Measurements from ENCODE around the gene PSME1.
"Not testable (repeated sequence)": the region's sequence is repeated elsewhere in the genome, so short reads cannot be mapped to it uniquely, and the experiment has no call there.

PSME1 gene

DNA sequence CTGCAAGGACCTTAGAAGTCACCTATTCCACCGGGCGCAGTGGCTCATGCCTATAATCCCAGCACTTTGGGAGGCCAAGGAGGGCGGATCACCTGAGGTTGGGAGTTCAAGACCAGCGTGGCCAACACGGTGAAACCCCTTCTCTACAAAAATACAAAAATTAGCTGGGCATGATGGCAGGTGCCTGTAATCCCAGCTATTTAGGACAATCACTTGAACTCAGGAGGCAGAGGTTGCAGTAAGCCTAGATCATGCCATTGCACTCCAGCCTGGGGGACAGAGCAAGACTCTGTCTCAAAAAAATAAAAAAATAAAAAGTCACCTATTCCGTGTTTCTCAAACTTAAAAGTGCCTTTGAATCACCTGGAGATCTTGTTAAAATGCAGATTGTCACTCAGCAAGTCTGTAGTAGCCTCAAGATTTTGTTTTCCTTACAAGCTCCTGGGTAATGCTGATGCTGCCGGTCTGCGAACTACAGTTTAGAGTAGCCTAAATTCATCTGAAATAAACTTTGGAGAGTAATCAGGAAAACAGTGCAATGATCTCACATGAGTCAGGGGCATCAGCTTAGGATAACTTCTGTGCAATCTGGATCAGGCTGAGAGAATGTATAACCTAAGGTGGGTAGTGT is 30.3 kb upstream of the PSME1 start:
- DNase-seq (ENCODE audit: low read depth), result not testable (repeated sequence)

- no peak for DNase-seq (ENCODE audit: low read depth)
Measured at GRCh38 chr14:24106672-24107271, 29.2 kb upstream of the PSME1 start.

DNA sequence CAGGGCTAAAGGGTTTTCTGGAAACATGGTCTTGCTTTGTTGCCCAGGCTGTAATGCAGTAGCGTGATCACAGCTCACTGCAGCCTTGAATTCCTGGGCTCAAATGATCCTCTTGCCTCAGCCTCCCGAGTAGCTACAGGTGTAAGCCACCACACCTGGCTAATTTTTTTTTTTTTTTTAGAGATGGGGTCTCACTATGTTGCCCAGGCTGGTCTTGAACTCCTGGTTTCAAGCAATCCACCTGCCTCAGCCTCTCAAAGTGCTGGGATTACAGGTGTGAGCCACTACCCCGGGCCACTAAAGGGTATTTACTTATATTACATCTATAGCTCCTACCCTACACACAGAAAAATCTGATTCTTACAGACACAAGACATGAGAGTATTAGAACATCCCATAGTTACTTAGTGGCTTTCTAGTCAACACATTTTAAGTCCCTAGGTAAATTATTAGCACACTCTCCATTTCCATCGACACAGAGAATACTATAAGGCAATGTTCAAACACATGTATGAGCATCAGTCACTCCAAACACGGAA is 27.6 kb upstream of the PSME1 start:
- no peak for DNase-seq (ENCODE audit: low read depth)

- DNase-seq (ENCODE audit: low read depth), result no peak
Measured at GRCh38 chr14:24110060-24110459, 25.9 kb upstream of the PSME1 start.

DNA sequence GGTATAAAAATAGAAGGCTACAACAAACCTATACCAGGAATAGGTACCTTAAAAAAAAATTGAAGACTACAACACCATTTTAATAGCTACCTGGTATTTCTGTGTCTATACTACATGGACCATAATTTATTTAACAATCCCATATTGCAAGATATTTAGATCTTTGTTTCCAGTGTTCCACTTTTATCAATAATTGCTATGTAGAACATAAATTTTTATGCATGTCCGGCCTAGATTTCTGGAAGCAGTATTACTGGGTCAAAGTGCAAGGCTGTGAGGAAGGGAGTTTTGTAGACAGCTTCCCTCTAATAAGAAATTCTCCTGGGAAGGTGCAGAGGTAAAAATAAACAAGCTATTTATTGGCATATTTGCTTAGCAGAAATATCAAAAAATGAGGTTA is 25.5 kb upstream of the PSME1 start:
- no peak for DNase-seq (ENCODE audit: low read depth)

DNA sequence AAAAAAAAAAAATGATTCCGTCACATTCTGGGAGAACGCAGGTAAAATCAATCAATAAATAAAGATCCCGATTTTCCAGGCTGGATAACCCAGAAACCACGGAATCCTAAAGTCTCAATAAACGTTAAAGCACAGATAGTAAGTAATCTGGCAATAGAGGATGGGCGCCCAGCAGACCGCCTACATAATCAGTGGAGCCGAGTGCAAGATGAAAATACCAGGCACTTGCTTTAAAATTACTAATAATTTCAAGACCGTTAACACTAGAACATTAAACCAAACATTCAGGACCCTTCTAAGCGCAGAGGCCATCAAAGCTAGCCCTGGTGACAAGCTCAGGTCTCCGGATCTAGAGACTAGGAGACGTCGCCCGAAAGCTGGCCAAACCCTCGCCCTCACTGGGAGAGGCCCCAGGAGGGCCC is 22.6 kb upstream of the PSME1 start:
- DNase-seq (ENCODE audit: low read depth), result no peak

DNA sequence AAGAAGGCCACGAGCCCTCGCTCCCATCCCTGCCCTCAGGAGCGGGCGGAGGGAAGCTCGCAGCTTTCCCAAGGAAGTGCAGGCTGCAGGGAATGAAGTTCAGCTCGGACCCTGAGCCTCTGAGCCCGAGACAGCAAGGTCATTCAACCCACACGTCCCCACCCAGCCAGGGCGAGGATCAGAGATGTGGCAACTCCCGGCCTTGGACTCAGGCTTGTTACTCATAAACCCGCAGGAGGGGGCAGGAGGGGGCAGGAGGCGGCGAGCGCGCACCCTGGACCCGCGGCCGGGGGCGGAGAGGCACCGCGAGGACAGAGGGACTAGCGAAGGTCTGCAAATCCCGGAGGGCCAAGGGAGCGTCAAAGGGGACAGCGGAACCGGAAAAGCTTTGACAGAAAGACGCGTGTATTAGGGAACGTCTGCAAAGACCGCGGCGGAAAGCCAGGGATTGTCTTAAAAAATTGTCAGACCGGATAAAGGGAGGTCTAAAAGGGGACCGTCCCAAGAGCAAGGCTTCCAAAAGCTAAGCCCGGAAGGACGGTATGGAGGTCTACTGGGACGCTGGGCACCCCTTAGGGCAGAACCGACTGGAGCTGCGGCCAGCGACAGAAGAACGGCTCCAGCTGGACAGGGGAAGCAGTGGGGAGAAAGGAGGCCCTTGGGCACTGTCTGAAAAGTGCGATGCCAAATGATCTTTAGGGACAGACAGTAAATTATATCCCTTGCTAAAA is 22.0 kb upstream of the PSME1 start:
- peak; percentile 74 for DNase-seq (ENCODE audit: low read depth)

GRCh38 chr14:24114532-24115421 is 21.2 kb upstream of the PSME1 start, which contains the start of the genes DCAF11 and NRL:
TSS of gene DCAF11 (plus strand) at chr14:24114777. CDS start at chr14:24115595, 818 bp downstream.
TSS of gene NRL (minus strand) at chr14:24114949. CDS start at chr14:24082848, 32,101 bp downstream.
- DNase-seq (ENCODE audit: low read depth), result peak; percentile 98

GRCh38 chr14:24115422-24116127 is 20.4 kb upstream of the PSME1 start:
- DNase-seq (ENCODE audit: low read depth), result no peak

DNA sequence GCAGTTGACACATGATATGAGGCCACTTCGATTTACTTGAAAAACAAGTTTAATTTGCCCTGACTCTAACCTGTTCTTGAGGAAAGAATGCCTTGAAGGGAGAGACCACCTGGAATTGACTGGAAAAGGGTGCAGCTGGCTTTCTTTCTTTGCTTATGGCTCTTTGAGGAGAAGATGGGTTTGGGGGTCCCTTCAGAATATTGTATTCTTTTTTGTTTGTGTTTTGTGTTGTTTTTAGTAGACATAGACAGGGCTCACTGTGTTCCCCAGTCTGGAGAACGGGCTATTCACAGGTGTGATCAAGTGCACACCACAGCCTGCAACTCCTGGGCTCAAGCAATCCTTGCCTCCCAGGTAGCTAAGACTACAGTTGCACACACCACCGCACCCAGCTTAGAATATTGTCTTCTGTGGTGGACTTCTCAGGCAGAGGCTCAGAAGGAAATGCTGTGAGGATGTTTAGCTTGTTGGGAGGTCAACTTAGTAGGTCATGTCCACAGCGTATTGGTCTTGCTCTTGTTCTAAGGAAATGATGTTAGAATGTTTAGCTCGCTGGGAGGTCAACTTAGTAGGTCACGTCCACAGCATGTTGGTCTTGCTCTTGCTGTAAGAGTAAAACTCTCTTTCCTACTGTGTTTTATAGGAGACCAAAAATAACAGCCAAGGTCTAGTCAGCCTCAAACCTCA is 19.7 kb upstream of the PSME1 start:
- DNase-seq (ENCODE audit: low read depth), result no peak

DNA sequence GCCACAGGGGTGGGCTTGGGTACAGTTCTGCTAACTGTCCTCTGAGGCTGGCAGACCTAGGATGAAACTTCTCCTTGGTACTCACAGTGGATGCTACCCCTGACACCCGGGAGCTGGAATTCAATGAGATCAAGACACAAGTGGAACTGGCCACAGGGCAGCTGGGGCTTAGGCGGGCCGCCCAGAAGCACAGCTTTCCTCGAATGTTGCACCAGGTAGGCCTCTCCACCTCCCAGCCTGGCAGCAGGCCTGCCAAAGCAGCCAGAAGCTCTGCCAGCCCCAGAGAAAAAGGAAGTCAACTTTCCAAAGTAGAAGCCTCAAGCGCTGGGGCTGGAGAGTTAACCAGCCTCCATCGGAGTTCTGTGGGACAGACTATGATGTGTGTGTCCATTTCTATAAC is 18.8 kb upstream of the PSME1 start:
- DNase-seq (ENCODE audit: low read depth), result no peak

DNA sequence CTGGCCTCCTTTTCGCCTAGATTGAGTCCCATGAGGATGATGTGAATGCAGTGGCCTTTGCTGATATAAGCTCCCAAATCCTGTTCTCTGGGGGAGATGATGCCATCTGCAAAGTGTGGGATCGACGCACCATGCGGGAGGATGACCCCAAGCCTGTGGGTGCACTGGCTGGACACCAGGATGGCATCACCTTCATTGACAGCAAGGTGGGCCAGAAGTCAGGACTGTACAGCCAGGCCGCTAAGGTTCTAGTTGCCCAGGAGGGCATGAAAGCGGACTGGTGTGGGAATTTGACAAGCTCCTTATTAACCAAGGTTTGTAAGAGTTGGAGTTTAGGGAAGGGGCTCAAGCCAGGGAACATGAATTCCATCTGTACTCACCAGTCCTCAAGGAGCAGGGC is 16.3 kb upstream of the PSME1 start:
- no peak for DNase-seq (ENCODE audit: low read depth)

DNA sequence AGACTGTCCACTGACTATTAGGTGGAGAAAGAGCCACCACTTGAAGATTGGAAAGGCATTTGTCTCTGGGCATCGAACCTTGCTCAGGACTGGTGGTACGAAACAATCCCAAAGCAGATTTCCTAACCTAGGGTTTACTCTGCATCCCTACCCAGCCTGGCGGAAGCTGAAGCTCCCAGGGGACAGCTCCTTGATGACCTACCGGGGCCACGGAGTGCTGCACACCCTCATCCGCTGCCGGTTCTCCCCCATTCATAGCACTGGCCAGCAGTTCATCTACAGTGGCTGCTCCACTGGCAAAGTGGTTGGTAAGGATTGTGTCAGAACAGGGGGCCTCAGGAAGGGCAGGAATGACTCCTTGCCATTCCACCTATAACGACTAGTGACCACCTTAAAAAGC is 14.8 kb upstream of the PSME1 start:
- DNase-seq (ENCODE audit: low read depth), result no peak

GRCh38 chr14:24122416-24122815 is 13.6 kb upstream of the PSME1 start:
- no peak for DNase-seq (ENCODE audit: low read depth)

- DNase-seq (ENCODE audit: low read depth), result no peak
Measured at GRCh38 chr14:24122898-24123297, 13.1 kb upstream of the PSME1 start.

DNA sequence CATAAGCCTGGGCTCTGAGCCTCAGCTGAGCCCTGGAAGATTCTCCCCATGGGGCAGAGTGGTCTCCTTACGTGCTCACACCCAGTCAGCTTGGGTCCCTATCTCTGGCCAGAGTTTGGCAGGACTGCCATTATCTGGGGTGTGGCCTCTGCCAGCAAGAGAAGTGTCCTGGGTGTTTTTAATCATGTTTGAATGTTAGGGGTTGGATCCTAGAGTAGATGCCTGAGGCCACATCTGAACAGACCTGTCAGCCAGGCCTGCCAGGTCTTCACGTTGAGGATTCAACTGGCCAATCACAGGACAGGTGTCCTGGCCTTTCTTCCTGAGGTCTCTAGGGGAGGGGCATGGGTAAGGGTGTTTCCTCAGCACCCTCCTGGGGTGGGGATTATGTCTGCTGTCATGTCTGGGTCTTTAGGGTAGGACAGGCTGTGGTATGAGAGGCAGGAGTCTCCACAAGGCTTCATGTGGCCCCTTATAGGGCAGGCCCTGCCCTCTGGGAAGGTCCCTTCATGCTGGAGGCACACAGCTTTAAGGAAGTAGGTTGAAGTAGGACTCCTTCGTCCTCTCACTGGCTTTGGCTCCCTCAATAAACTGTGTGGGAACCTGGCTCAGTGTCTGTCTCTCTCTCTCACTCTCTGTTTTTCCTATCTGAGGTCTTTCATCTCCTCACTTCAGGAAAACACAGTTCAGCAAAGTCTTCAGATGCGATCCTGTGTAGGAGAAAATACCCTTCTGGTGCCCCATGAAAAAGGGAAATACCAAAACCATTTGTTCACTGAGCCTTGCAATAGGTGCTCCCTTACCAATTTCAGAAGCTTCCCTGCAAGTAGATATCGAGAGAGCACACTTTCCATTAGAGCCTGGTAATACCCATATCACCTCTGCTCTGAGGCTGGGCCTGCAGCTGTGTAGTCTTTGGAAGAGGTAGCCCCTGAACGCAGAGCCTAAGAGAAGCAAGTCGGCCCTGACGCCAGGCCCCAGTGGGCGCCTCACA is 12.3 kb upstream of the PSME1 start:
- no peak for DNase-seq (ENCODE audit: low read depth)

- no peak for DNase-seq (ENCODE audit: low read depth)
Measured at GRCh38 chr14:24126939-24127338, 9.1 kb upstream of the PSME1 start.

GRCh38 chr14:24127673-24128072 is 8.3 kb upstream of the PSME1 start:
- DNase-seq (ENCODE audit: low read depth), result no peak

GRCh38 chr14:24129410-24129998 is 6.5 kb upstream of the PSME1 start:
- no peak for DNase-seq (ENCODE audit: low read depth)
